Breast epithelium (tissue), 3 donors: ENCODE results near the gene COL28A1.

Source experiments
- CTCF ChIP-seq, 3 donors: fragments of 450-650 bp; IDR thresholded peaks; one replicate each; pipeline ENCODE4 v1.5.1; 2016 to 2017; ENCODE audit warnings: antibody characterized with exemption in 3 of 3, mild to moderate bottlenecking in 3 of 3, moderate library complexity in 3 of 3
- POLR2A ChIP-seq: fragments of 450-650 bp; IDR thresholded peaks from one replicate; pipeline ENCODE4 v1.6.1; 2016; ENCODE audit warnings: antibody characterized with exemption, mild to moderate bottlenecking, moderate library complexity
- POLR2AphosphoS5 ChIP-seq, 3 donors: sonication (generic); formaldehyde crosslinking; IDR thresholded peaks; one replicate each; pipeline ENCODE4 v1.6.1; 2017; ENCODE audit warnings: antibody characterized with exemption in 3 of 3

- no peak for TF ChIP-seq CTCF (IDR thresholded peaks at IDR 0.05)
- TF ChIP-seq POLR2AphosphoS5 (IDR thresholded peaks at IDR 0.05) = no peak
- TF ChIP-seq POLR2A = no peak
Measured at GRCh38 chr7:7504910-7505704, 30.6 kb downstream of the COL28A1 start.
